HG03159 (cell line): ENCODE data around the gene ZNF710.

Experiments
- ATAC-seq: cut with Tn5 transposase; IDR thresholded peaks from one replicate; pipeline ENCODE4 v1.9.1; 2021; ENCODE audit warnings: mild to moderate bottlenecking, moderate library complexity; ENCODE audit not compliant: unreplicated experiment

ZNF710 gene

GRCh38 chr15:90076716-90077115, 75.6 kb downstream of the ZNF710 start:
- ATAC-seq: no peak

- ATAC-seq: no peak
Observed at GRCh38 chr15:90078965-90079364, 77.8 kb downstream of the ZNF710 start.

- ATAC-seq: no peak
Observed at GRCh38 chr15:90079619-90080457, 78.7 kb downstream of the ZNF710 start.

DNA sequence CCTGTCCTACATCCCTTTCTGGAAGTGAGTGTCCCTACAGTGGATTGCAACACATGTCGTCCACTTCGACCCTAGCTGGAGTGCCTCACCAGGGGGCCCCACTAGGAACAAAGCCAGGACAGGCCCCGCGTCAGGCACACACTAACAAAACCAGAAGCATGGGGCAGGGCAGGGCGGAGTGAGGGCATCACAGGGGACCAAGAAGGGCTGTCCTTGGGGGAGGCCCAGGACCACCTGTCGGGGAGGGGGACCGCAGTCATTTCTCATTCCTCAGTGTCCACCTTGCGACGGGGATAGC, 79.3 kb downstream of the ZNF710 start:
- ATAC-seq: no peak

- ATAC-seq: no peak
Observed at GRCh38 chr15:90080818-90081393, 79.8 kb downstream of the ZNF710 start.

- no peak for ATAC-seq
Observed at GRCh38 chr15:90082140-90082715, 81.1 kb downstream of the ZNF710 start.

- no peak for ATAC-seq
Observed at GRCh38 chr15:90083419-90083818, 82.3 kb downstream of the ZNF710 start.

DNA sequence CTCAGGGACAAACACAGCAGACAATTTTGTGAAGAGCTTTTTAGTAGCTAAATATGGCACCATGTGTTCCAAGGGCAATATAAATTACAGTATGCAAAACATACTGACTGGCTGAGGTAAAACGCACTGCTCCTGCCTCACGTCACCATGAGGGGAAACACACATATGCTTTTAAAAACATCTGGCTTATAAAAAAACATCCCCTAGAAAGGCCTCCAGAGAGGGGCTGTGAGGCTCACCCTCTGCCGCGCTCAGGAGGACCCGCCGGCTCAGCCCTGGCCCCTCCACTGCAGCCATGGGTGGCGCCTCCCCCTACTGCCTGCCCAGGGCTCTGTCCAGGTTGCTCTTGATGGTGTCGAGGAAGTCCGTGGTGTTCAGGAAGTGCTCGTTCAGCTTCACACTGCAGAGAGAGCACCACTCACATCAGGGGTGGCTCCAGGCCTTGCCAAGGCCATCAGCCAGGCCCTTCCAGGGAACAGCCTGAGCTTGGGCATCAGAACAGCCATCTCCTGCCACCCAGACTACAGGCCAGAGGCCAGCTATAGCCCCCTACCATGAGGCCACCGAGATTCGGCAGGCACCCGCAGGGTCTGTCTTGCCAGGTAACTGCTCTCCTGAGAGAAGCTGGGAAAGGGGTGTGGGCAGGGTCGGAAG, 83.0 kb downstream of the ZNF710 start:
- no peak for ATAC-seq

DNA sequence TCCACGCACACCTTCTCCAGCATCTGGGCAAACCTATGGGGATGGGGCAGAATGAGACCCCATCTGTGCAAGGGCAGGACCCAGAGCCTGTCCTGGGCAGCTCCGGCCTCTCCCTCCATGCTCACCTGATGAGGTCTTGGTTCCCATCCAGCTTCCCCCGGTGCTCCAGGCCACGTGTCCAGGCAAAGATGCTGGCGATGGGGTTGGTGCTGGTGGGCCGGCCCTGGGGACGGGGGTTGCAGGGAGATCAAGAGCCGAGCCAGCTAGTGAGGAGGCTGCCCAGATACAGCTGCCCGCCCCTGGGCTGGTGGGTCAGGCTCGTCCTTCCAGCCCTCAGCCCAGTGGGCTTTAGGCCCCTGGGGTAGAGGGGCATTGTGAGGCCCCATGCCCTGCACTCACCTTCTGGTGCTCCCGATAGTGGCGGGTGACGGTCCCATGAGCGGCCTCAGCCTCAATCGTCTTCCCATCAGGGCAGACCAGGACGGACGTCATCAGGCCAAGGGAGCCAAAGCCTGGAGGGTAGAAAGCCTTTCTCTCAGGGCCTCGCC, 83.8 kb downstream of the ZNF710 start:
- no peak for ATAC-seq

- no peak for ATAC-seq
Observed at GRCh38 chr15:90085565-90085964, 84.4 kb downstream of the ZNF710 start.

DNA sequence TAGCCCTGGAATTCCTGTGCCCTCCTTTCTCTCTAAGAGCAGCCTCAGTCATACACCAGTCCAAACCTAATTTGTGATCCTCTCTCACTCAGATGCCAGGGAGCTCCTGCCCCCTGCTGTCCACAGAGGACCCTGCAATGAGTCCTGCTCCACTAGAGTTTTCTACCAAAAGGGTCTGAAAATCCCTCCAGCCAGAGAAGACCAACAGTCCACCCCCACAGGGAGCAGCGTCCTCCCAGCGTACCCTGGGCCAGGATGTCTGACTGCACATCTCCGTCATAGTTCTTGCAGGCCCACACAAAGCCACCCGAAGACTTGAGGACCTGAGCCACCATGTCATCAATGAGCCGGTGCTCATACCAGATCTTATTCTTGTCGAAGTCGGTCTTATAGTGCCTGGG, 85.7 kb downstream of the ZNF710 start:
- no peak for ATAC-seq

DNA sequence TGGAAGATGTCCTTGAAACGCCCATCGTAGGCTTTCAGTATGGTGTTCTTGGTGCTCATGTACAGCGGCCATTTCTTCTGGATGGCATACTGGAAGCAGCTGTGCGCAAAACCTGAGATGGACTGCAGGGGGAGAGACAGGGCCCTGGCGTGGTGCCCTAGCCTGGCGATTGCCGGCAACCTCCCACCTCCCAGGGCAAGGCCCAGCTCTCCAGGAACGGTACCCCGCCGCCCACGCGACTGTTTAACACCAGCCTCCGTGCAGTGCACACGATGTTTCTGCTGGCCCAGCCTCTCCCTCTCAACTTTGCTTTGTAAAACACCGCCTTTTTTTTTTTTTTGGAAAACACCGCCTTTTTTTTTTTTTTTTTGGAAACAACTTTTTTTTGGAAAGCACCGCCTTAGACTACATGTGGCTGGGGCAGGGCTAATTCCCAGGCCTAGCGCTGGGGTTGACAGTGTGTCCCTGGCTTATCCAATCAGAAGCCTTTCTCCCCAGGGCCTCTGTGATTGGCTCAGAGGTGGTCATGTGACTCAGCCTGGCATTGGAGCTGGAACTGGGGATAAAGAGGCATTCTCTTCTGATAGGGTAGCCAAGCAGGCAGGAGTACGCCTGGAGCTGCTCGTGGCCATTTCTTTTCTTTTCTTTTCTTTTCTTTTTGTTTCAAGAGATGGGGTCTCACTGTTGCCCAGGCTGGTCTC, 86.5 kb downstream of the ZNF710 start:
- no peak for ATAC-seq

DNA sequence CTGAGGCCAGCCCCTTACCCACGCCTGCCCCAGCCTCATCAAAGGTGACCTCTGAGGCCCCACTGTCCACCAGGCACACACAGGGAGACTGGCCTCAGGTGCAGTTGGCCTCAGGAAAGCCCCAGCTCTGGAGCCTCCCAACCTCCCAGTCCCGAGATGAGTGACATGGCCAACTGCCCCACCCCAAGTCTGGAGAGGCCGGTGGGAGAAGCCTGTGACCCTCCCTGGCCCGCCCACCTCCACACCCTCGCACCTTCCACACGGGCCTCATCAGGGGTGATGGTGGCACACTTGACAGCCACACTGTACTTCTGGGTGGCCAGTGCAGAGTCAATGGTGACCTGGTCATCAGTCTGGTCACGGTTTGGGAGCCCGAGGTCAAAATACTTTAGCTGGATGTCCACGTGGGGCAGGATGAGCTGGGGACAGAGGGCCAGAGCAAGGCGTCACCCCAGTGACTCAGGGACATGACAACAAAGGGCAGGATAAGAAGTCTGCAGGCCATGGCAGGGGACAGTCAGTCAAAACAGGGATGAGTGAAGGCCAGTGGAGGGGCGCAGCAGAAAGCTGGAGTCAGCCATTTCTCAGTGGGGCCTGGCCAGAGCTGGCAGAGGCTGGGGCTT, 89.2 kb downstream of the ZNF710 start:
- no peak for ATAC-seq

- ATAC-seq: no peak
Observed at GRCh38 chr15:90091156-90091931, 90.2 kb downstream of the ZNF710 start.

GRCh38 chr15:90095521-90095959, 94.4 kb downstream of the ZNF710 start:
- no peak for ATAC-seq

- ATAC-seq: peak; percentile 58
Observed at GRCh38 chr15:90097475-90097874, 96.4 kb downstream of the ZNF710 start.

DNA sequence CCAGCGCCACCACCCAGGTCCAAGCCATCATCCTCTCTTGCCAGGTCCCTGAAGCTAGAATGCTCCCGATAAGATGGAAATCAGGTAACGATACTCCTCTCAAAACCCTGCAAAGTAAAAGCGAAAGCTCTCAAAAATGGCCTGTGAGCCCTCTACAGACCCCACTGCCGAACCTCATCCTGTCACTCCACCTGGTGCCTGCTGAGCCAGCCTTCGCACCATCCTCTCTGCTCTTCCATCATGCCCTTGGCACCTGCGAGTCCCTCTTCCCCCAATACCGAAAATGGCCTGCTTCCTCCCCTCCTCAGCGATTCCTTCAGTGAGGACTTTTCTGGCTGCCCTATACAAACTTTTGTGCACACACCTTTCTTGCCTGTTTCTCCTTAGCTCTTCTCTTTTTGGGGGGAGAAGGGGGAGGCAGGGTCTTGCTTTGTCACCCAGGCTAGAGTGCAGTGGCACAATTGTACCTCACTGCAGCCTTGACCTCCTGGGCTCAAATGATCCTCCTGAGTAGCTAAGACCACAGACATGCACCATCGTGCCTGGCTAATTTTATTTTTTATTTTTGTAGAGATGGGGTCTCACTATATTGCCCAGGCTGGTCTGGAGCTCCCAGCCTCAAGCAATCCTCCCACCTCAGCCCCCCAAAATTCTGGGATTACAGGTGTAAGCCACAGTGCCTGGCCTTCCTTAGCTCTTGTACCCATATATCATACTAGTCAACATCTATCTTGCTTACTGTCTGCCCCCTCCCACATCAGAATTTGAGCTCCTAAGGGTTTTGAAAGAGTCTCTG, 98.1 kb downstream of the ZNF710 start:
- ATAC-seq: no peak

GRCh38 chr15:90099868-90100831, 99.0 kb downstream of the ZNF710 start:
- no peak for ATAC-seq
